Smooth muscle cell (in vitro differentiated cells): ENCODE data around the gene WBP4. TPM values are rescaled to one million over a fixed set of nuclear protein-coding genes. Genes with fewer than 3 reads are reported as not detected.

ENCODE experiments used
- DNase-seq: peaks from one replicate; lab custom pipeline; 2025; ENCODE audit not compliant: unreplicated experiment; lab: John Stamatoyannopoulos, UW
- H2AFZ ChIP-seq: fragments of 200-600 bp; sonication (generic); 2 replicates; pipeline ENCODE4 v1.6.0; 2016; ENCODE audit warnings: antibody characterized with exemption, low read depth, mild to moderate bottlenecking
- H3F3A ChIP-seq: fragments of 200-600 bp; sonication (generic); 2 replicates; pipeline ENCODE4 v1.6.0; 2017; ENCODE audit warnings: antibody characterized with exemption, low read depth
- H3K27ac ChIP-seq: fragments of 200-600 bp; sonication (generic); 2 replicates; pipeline ENCODE4 v1.5.1; 2016; ENCODE audit warnings: low read depth, mild to moderate bottlenecking
- H3K27me3 ChIP-seq: fragments of 200-600 bp; sonication (generic); 2 replicates; pipeline ENCODE4 v1.6.1; 2016; ENCODE audit warnings: low read depth, mild to moderate bottlenecking
- H3K36me3 ChIP-seq: fragments of 200-600 bp; sonication (generic); 2 replicates; pipeline ENCODE4 v1.5.1; 2016; ENCODE audit warnings: low read depth
- H3K4me1 ChIP-seq: fragments of 200-600 bp; sonication (generic); 2 replicates; pipeline ENCODE4 v1.5.1; 2016; ENCODE audit warnings: low read depth
- H3K4me2 ChIP-seq: fragments of 200-600 bp; sonication (generic); 2 replicates; pipeline ENCODE4 v1.6.0; 2016; ENCODE audit warnings: mild to moderate bottlenecking
- H3K4me3 ChIP-seq: fragments of 200-600 bp; sonication (generic); 2 replicates; pipeline ENCODE4 v1.5.1; 2016; ENCODE audit warnings: mild to moderate bottlenecking
- H3K79me2 ChIP-seq: fragments of 200-600 bp; sonication (generic); 2 replicates; pipeline ENCODE4 v1.6.0; 2016; ENCODE audit warnings: low read depth, mild to moderate bottlenecking
- H3K9ac ChIP-seq: fragments of 200-600 bp; sonication (generic); 2 replicates; pipeline ENCODE4 v1.6.0; 2016; ENCODE audit warnings: low read depth
- H3K9me3 ChIP-seq: fragments of 200-600 bp; sonication (generic); replicated peaks from 2 replicates; pipeline ENCODE4 v1.5.1; 2016; ENCODE audit warnings: low read depth
- H4K20me1 ChIP-seq: fragments of 200-600 bp; sonication (generic); 2 replicates; pipeline ENCODE4 v1.6.0; 2016; ENCODE audit warnings: low read depth
- CTCF ChIP-seq: fragments of 200-600 bp; sonication (generic); IDR thresholded peaks from 2 replicates; pipeline ENCODE4 v1.5.1; 2017; ENCODE audit warnings: borderline replicate concordance, mild to moderate bottlenecking, antibody characterized with exemption; ENCODE audit not compliant: insufficient read depth, poor library complexity, severe bottlenecking
- WGBS: methylation state at CpG from one replicate; pipeline ENCODE4 v1.1.7; 2016; ENCODE audit warnings: low lambda C conversion rate; 5-methylcytosine and 5-hydroxymethylcytosine counted together
- polyA plus RNA-seq: library from polyadenylated mRNA; unstranded; fragments of >200 nt; fragmentation: Nextera tagmentation; extraction: Ambion mirVana; gene quantifications from 2 replicates; pipeline ENCODE4 v1.2.1, GENCODE V29; 2016
- total RNA-seq: library from RNA; depleted of rRNA; stranded (reverse); fragments of >200 nt; gene quantifications from 2 replicates; pipeline ENCODE4 v1.2.3, GENCODE V29; 2014

Gene WBP4
- total and polyA plus RNA-seq, 2 experiments from 2014 or later: 4.7 to 5.0 TPM

GRCh38 chr13:41061914-41062837 lies 867 bp downstream of the WBP4 start:
- H2AFZ ChIP-seq: peak overlapping the region; percentile 86
- peak overlapping the region; percentile 98 for H3K27ac ChIP-seq
- no peaks in the 10 kb centered on the region for H3K9me3 ChIP-seq
- peak overlapping the region; percentile 97 for H3K9ac ChIP-seq
- no peak for TF ChIP-seq CTCF
- WGBS: 5% methylated on average over 23 of the region's 24 CpGs
- DNase-seq: no peak
- peak overlapping the region; percentile 89 for H3K4me3 ChIP-seq
- peaks cover 17% of the 10 kb centered on the region for H3K36me3 ChIP-seq
- peak overlapping the region; percentile 98 for H3K4me2 ChIP-seq
- H3F3A ChIP-seq: peaks cover 17% of the 10 kb centered on the region
- H4K20me1 ChIP-seq: peaks cover 30% of the 10 kb centered on the region
- peaks cover 68% of the 10 kb centered on the region for H3K79me2 ChIP-seq
- peaks cover 34% of the 10 kb centered on the region for H3K4me1 ChIP-seq
- no peaks in the 10 kb centered on the region for H3K27me3 ChIP-seq

GRCh38 chr13:41064493-41064892 lies 3.2 kb downstream of the WBP4 start:
- Histone ChIP-seq H4K20me1 (peaks cover 7% of the 10 kb centered on the region), H3K4me1 (peaks cover 25% of the 10 kb centered on the region), H3K4me2 (no peak overlapping the region), H3K27ac (peak overlapping the region; percentile 17), H3K36me3 (peaks cover 33% of the 10 kb centered on the region), H3K9me3 (no peaks in the 10 kb centered on the region), H3K79me2 (peaks cover 45% of the 10 kb centered on the region), H3K4me3 (no peak overlapping the region), H3K27me3 (no peaks in the 10 kb centered on the region), H3K9ac (no peak overlapping the region), H2AFZ (no peak overlapping the region), H3F3A (peaks cover 17% of the 10 kb centered on the region)
- no peak for TF ChIP-seq CTCF
- WGBS: 54% methylated on average over 2 of the region's 2 CpGs
- DNase-seq: no peak

GRCh38 chr13:41065078-41065477 lies 3.8 kb downstream of the WBP4 start:
- DNase-seq: no peak
- Histone ChIP-seq H3K4me3 (no peak overlapping the region), H3K27me3 (no peaks in the 10 kb centered on the region), H4K20me1 (peaks cover under 1% of the 10 kb centered on the region), H3K27ac (peak overlapping the region; percentile 17), H2AFZ (no peak overlapping the region), H3F3A (peaks cover 17% of the 10 kb centered on the region), H3K9ac (no peak overlapping the region), H3K36me3 (peaks cover 37% of the 10 kb centered on the region), H3K9me3 (no peaks in the 10 kb centered on the region), H3K4me1 (peaks cover 25% of the 10 kb centered on the region), H3K79me2 (peaks cover 42% of the 10 kb centered on the region), H3K4me2 (no peak overlapping the region)
- no peak for TF ChIP-seq CTCF
